Urothelium cell line (cell line): Measurements from ENCODE around the gene LY9.
"Not testable (repeated sequence)": the region's sequence is repeated elsewhere in the genome, so short reads cannot be mapped to it uniquely, and the experiment has no call there.

Experiments used
- DNase-seq: peaks from one replicate; pipeline ENCODE4 v3.0.0; 2011; ENCODE audit warnings: low spot score, mixed read lengths
- FAIRE-seq: peaks from 2 replicates; lab custom pipeline; 2011; peaks lifted over from hg19 to GRCh38; lab: Jason Lieb, UNC

LY9 gene

DNA sequence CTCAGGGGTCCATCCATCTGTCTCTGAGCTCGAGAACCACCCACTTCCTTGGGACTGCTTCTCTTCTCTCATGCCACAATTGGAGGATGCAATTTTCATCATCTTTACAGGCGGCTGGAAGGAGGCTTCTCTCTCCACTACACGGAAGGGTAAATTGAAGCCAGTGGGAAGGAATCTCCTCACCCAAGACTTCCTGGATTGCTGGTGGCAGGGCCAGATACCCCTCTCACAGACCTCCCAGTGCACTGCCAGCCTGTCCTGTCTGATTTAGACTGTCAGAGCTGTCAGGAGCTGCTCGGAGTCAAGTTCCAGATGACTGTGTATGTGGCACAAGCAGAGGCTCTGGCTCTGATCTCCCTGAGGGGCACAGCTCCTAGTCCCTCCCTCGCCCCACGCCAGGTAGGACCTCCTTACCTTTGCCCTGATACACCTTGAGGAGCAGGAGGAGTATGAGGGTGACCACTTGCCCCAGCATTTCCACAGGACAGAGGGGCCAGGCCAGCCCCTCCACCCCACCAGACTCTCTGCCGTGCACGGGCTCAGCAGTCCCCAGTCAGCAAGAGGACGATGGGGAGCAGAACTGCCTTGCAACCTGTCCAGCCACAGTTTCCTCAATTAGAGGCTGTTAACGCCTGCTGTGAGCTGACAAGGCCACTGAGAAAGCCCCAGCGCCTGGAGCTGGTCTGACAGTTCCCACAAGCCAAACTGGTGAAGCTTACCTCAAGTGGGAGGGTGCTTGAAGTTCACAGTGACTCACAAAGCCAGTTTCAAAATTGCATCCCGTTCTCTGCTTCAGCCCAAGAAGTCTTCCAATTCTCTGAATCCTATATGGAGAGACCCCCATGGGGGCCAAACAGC is 66.5 kb downstream of the LY9 start, which contains the start of gene CD244:
Gene CD244 (minus strand): TSS at position 685 of the 858 bp plus-strand sequence. CDS start 210 bp downstream, at position 475.
- DNase-seq (no peak), FAIRE-seq (no peak)

DNA sequence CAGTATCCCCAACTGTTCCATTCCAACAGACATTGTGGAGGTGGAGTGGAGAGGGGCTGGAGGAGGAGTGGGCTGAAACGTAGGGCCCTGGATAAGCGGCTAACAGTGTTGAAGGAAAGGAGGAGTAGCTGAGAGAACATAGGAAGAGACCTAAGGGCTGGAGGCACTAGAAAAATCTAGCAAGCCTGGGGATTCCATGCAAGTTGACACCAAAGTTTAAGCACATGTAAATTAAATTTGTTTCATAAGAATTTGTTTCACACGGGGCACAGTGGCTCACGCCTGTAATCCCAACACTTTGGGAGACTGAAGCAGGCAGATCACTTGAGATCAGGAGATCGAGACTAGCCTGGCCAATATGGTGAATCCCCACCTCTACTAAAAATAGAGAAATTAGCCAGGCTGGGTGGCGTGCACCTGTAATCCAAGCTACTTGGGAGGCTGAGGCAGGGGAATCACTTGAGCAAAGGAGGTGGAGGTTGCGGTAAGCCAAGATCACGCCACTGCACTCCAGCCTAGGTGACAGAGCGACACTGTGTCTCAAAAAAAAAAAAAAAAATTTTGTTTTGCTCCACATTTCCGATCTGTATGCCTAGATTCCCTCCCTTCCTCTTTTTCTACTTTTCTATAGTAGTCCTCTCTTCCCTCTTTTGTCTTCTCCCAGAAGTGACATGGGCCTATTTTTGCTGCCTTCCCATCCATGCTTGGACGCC is 67.2 kb downstream of the LY9 start:
- FAIRE-seq: no peak
- no peak for DNase-seq

DNA sequence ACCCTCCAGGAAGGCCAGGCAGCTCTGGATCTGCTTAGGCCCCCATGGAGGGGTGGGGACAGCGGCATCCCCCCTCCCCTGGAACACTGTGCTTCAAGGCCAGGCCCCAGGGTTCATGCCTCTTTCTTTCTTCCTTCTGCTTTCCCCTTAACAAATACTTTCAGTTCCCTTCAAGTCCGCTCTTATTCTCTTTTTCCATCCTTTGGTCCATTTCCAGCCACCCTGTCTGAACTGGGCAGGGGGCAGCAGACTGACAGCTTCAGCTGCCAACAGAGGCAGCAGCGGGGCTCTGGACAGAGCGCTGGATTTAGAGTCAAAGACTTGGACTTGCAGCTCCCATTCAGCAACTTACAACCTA is 67.8 kb downstream of the LY9 start:
- no peak for DNase-seq
- FAIRE-seq: no peak

DNA sequence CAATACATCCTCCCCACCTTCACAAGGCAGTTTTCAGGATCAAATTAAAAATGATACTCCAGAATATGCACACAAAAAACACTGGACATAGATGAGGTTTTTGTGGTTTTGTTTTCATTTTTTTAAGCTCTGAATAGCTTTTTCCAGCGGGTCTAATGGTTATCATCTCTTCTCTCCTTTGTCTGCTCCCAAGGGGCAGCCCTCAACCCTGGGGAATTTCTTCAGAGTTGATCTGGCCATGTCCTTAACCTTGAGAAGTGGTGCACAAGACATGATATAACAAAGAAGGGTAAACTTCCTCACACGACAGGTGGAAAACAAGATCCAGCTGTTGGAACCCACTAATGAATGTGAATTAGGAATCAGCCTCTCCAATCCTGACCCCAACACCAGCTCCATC is 68.2 kb downstream of the LY9 start:
- DNase-seq: no peak
- no peak for FAIRE-seq

DNA sequence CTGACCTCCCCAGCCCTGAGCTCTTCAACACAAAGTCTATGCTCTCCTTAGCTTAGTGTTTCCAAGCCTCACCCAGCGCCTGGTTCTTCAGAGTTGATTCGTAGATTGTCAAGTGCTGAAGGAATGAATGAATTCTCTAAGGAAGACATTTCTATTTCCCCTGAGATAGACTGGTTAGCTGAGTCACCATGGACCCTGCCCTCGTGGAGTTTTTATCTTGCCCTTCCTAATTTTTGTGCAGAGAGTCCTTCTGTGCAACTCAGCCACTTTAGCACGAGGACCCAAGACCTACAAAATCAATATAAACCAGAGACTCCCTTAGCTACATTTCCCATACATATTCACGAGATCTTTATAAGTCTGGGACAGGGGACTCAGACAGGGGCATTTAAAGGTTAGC is 69.4 kb downstream of the LY9 start:
- DNase-seq (no peak), FAIRE-seq (no peak)

DNA sequence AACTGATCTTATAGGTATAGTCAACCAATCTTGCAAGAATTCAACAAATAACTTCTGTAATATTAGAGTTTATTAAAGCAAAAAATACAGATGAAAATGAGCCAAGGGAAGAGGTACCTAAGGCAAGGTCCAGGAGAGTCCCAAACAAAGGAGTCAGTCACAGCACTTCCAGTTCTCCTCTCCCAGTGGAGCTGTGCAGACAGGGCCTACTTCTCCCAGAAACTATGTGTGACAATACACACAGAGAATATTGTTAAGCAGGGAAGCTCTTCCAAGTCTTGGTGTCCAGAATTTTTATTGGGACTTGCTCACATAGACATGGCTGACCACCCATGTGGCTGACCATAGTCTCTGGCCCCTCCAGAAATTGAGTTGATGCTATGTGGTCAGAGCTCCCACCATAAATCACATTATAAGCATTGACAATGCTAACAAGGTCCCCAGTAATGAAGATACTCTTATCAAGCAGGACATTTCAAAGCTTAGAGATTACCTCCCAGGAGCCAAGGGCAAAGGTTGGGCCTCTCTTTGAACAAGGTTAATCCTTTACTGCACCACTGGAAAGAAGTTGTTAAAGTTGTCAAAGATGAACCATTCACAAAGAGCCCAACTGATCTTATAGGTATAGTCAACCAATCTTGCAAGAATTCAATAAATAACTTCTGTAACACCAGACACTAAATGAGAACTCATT is 70.2 kb downstream of the LY9 start:
- FAIRE-seq (no peak), DNase-seq (no peak)

DNA sequence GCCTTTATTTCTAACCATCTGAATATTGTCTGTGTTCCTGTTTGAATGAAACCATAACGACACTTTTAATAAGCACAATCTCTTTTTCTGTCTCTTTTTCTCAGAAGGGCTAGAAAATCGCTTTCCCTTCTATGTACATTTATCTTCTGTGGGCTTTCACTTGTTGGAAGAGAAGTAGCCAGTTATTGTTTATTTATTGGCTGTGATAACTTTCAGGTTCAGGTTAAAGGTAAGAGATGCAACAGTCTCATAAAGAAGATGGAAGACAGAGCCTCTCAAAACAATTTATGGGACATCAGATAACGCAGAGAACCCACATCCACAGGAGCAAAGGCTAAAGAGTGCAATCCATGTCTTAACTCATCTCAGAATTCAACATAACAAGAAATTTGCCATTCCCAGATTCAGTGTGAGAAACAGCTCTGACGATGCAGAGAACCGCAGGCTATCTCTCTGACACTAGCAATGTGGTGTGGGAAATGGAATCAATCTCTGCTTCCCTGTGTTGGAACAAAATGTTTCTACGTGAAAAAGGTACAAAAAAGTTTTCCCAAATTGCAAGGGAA is 70.8 kb downstream of the LY9 start:
- FAIRE-seq: no peak
- DNase-seq: no peak

DNA sequence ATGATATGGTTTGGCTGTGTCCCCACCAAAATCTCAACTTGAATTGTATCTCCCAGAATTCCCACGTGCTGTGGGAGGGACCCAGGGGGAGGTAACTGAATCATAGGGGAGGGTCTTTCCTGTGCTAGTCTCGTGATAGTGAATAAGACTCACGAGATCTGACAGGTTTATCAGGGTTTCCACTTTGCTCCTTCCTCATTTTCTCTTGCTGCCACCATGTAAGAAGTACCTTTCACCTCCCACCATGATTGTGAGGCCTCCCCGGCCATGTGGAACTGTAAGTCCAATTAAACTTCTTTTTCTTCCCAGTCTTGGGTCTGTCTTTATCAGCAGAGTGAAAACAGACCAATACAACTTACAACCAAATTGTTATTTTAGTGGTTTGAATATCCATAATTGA is 71.7 kb downstream of the LY9 start:
- not testable (repeated sequence) for DNase-seq, FAIRE-seq

DNA sequence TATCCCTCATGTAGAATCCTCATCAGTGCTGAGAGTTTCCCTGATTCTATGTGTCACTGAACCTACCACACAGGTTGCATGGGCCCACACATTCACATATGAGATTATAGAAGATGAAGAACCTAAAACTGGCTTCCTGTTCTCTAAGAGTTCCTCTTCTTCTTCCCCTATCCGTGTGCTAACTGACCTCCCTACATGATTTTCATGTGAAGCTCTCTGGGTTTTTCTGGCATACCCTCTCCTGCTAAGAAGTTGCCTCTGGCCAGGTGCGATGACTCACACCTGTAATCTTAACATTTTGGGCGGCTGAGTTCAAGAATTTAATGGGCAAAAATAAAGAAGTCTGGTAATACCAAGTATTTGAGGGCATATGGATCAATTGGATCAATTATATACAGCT is 72.2 kb downstream of the LY9 start:
- DNase-seq (no peak), FAIRE-seq (no peak)

DNA sequence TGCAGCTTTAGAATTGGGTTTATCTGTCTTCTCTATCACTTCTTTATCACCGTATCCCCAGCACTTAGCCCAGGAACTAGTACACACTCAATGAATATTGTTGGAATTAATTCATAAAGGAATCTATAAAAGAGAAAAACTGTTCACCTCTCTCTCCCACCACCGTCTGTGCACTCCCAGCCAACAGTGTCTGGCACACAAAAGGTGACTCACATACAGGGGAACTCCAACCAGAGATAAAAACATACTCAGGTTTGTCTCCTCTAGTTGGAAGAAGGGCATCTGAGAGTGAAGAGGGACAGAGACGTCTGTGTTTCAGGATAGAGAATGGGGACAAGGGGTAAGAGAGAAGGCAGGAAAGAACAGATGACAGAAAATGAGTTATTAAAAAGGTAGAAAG is 79.0 kb downstream of the LY9 start:
- DNase-seq (peak; percentile 42), FAIRE-seq (no peak)

DNA sequence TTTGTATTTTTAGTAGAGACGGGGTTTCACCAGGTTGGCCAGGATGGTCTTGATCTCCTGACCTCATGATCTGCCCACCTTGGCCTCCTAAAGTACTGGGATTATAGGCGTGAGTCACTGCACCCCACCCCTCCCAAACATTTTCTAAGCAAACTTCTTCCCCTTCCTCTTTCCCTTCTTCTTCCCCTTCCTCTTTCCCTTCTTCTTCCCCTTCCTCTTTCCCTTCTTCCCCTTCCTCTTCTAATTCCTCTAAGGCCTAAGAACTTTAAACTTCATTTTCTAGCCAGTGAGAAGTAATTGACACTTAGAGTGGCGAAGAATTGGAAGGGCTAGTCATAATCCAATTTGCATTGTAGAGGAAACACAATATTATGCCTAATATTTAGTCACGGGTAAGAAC is 79.6 kb downstream of the LY9 start:
- not testable (repeated sequence) for FAIRE-seq, DNase-seq

DNA sequence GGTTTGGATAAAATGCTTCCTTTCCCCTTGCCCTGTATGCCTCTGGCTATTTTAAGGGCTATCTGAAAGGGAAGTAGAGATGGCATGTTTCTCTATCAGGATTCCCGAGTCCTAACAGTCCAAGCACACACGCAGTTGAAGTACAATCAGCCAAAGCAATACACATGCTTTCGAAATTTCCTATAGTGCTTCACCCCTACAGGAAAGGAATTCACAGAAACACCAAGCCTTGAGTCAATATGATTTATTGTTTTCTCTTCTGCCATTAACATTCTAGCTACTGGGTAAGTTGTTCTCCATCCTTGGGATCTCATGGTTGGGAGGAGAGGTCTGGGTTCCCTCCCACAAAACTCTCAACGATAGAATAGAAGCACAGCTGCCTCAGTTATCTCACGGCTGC is 80.3 kb downstream of the LY9 start:
- FAIRE-seq (no peak), DNase-seq (no peak)

DNA sequence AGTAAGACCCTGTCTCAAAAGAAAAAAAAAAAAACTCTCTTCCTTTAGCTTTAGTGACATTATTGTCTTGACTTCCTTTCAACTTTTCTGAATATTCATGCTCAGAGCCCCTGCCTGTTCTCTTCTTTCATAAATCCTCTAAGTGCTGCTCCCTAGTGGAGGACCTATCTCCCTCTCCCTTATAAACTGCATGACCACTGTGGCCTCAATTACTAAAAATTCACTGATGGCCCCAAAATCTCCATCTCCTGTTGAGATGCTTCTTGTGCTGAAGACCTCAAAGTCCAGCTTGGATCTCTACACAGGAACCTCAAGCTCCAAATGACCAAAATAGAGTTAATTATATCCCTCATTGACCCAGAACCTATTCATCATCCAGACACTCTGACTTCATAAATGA is 81.2 kb downstream of the LY9 start:
- no peak for DNase-seq

More for the DNA sequence above, 81.2 kb downstream of the LY9 start:
- FAIRE-seq: no peak
